ENCODE results near the gene RFTN1. TPM values are rescaled to one million over a fixed set of nuclear protein-coding genes. Genes with fewer than 3 reads are reported as not detected.

RFTN1 gene
- total and polyA plus RNA-seq, 11 donors, result 17.1 to 40.8 (median 26.4) TPM

GRCh38 chr3:16485395-16485992 lies 28.0 kb downstream of the RFTN1 start:
- Histone ChIP-seq H3K27ac (peak overlapping the region in 2 of 12 donors; percentile 33 to 35), H3K4me3 (no peak overlapping the region), H3K27me3 (no peaks in the 10 kb centered on the region), H3K36me3 (peaks cover 0 to 32% (median 13%) of the 10 kb centered on the region in 9 donors), H3K4me1 (peaks cover 0 to 51% (median 32%) of the 10 kb centered on the region in 12 donors), H3K9me3 (no peaks in the 10 kb centered on the region)
- DNase-seq, result no peak
- TF ChIP-seq POLR2A (IDR thresholded peaks at IDR 0.05) (no peak), CTCF (IDR thresholded peaks at IDR 0.05) (no peak)
- ATAC-seq, result no peak
- intact Hi-C loops (cut with DNase I), result no loop called here
- WGBS, 4 donors, result 93 to 96% (median 95%) methylated on average over 5 of the region's 5 CpGs

- Histone ChIP-seq H3K27ac (peak overlapping the region in 7 of 12 donors; percentile 1 to 82 (median 33)), H3K27me3 (no peaks in the 10 kb centered on the region), H3K4me3 (no peak overlapping the region), H3K36me3 (peaks cover 0 to 30% (median 13%) of the 10 kb centered on the region in 9 donors), H3K9me3 (no peaks in the 10 kb centered on the region), H3K4me1 (peaks cover 0 to 56% (median 35%) of the 10 kb centered on the region in 12 donors)
- TF ChIP-seq POLR2A (IDR thresholded peaks at IDR 0.05), result no peak
- no peak for TF ChIP-seq CTCF (IDR thresholded peaks at IDR 0.05)
- WGBS, 4 donors, result 76 to 78% (median 77%) methylated on average over 2 of the region's 2 CpGs
- no peak for ATAC-seq
- DNase-seq, result no peak
- intact Hi-C loops (cut with DNase I), result loop anchor here in 1 of 10 donors (5.0 kb wide), 1 partner anchor 113 kb away; no protein-coding TSS in a partner anchor
Measured at GRCh38 chr3:16484984-16485383, 28.5 kb downstream of the RFTN1 start.

- H3K9me3 ChIP-seq, result no peaks in the 10 kb centered on the region
- H3K27ac ChIP-seq, result peak overlapping the region in 9 of 12 donors; percentile 4 to 82 (median 35)
- ATAC-seq, result peak in 3 of 4 donors; percentile 9 to 24 (median 19)
- peaks cover 0 to 31% (median 12%) of the 10 kb centered on the region in 9 donors for H3K36me3 ChIP-seq
- peaks cover 0 to 58% (median 34%) of the 10 kb centered on the region in 12 donors for H3K4me1 ChIP-seq
- TF ChIP-seq POLR2A (IDR thresholded peaks at IDR 0.05) (no peak), CTCF (IDR thresholded peaks at IDR 0.05) (no peak)
- no peak overlapping the region for H3K4me3 ChIP-seq
- no peak for DNase-seq
- intact Hi-C loops (cut with DNase I), result loop anchor here in 1 of 10 donors (5.0 kb wide), 1 partner anchor 112 kb away; no protein-coding TSS in a partner anchor
- no peaks in the 10 kb centered on the region for H3K27me3 ChIP-seq
- WGBS, 4 donors, result 42 to 55% (median 50%) methylated on average over 6 of the region's 6 CpGs
Measured at GRCh38 chr3:16484216-16484615, 29.3 kb downstream of the RFTN1 start.

- peak in 2 of 4 donors; percentile 50 to 64 for ATAC-seq
- intact Hi-C loops (cut with DNase I), result loop anchor here in 1 of 10 donors (5.0 kb wide), 1 partner anchor 111 kb away; no protein-coding TSS in a partner anchor
- peaks cover 0 to 68% (median 36%) of the 10 kb centered on the region in 12 donors for H3K4me1 ChIP-seq
- peaks cover 0 to 20% (median 3%) of the 10 kb centered on the region in 9 donors for H3K36me3 ChIP-seq
- H3K4me3 ChIP-seq, result no peak overlapping the region
- no peaks in the 10 kb centered on the region for H3K27me3 ChIP-seq
- WGBS, 4 donors, result 59 to 73% (median 67%) methylated on average over 6 to 7 of the region's 7 CpGs
- peak overlapping the region in 5 of 12 donors; percentile 4 to 82 (median 18) for H3K27ac ChIP-seq
- TF ChIP-seq POLR2A (IDR thresholded peaks at IDR 0.05), result no peak
- TF ChIP-seq CTCF (IDR thresholded peaks at IDR 0.05), result no peak
- H3K9me3 ChIP-seq, result no peaks in the 10 kb centered on the region
- DNase-seq, result peak in 1 of 5 donors; percentile 44
Measured at GRCh38 chr3:16482770-16483531, 30.5 kb downstream of the RFTN1 start.

Measured in heart left ventricle (tissue), 16 donors.